Esophagus muscularis mucosa (tissue), 4 donors: ENCODE data around the gene REC114.

Source experiments
- CTCF ChIP-seq, 3 experiments: fragments of 200-600 bp in 2 of 3; fragments of 450-650 bp in 1 of 3; sonication (generic) in 2 of 3; IDR thresholded peaks; one replicate each; pipeline ENCODE4 v1.5.1; 2017 to 2019; ENCODE audit warnings: antibody characterized with exemption in 3 of 3, mild to moderate bottlenecking in 2 of 3, moderate library complexity in 1 of 3
- EP300 ChIP-seq: sonication (generic); formaldehyde crosslinking; IDR thresholded peaks from one replicate; pipeline ENCODE4 v1.6.1; 2017; ENCODE audit warnings: antibody characterized with exemption
- POLR2A ChIP-seq: fragments of 450-650 bp; IDR thresholded peaks from one replicate; pipeline ENCODE4 v1.6.1; 2017; ENCODE audit warnings: antibody characterized with exemption, moderate library complexity, mild to moderate bottlenecking, low read depth

GRCh38 chr15:73493922-73494321 lies 51.0 kb downstream of the REC114 start:
- no peak for TF ChIP-seq POLR2A
- TF ChIP-seq EP300 = no peak
- TF ChIP-seq CTCF (IDR thresholded peaks at IDR 0.05) = no peak
